SH-SY5Y (cell line): ENCODE measurements around the gene MYL3.

Experiments
- GATA2 ChIP-seq: IDR thresholded peaks from 2 replicates; pipeline ENCODE4 v1.6.1; 2011; ENCODE audit warnings: mild to moderate bottlenecking, low read depth, low read length
- GATA3 ChIP-seq: IDR thresholded peaks from 2 replicates; pipeline ENCODE4 v1.6.1; 2011; ENCODE audit warnings: low read depth, mild to moderate bottlenecking, low read length, moderate library complexity

Gene MYL3

GRCh38 chr3:46893763-46894162 lies 30.5 kb upstream of the MYL3 start:
- TF ChIP-seq GATA2, result no peak
- TF ChIP-seq GATA3, result no peak

- TF ChIP-seq GATA3 (no peak), GATA2 (no peak)
Measured at GRCh38 chr3:46893146-46893748, 30.0 kb upstream of the MYL3 start.

GRCh38 chr3:46892285-46893145 lies 29.3 kb upstream of the MYL3 start:
- TF ChIP-seq GATA3 (no peak), GATA2 (no peak)

GRCh38 chr3:46891132-46891531 lies 27.9 kb upstream of the MYL3 start:
- TF ChIP-seq GATA3 (no peak), GATA2 (no peak)

- TF ChIP-seq GATA2 (no peak), GATA3 (no peak)
Measured at GRCh38 chr3:46890132-46890531, 26.9 kb upstream of the MYL3 start.

GRCh38 chr3:46889381-46890110 lies 26.3 kb upstream of the MYL3 start:
- no peak for TF ChIP-seq GATA2
- TF ChIP-seq GATA3, result no peak

GRCh38 chr3:46888705-46889104 lies 25.5 kb upstream of the MYL3 start:
- no peak for TF ChIP-seq GATA2
- TF ChIP-seq GATA3, result no peak

GRCh38 chr3:46887980-46888494 lies 24.8 kb upstream of the MYL3 start:
- no peak for TF ChIP-seq GATA2

- TF ChIP-seq GATA3, result no peak
- no peak for TF ChIP-seq GATA2
Measured at GRCh38 chr3:46885612-46886011, 22.4 kb upstream of the MYL3 start.

GRCh38 chr3:46884929-46885328 lies 21.7 kb upstream of the MYL3 start:
- TF ChIP-seq GATA2, result no peak
- no peak for TF ChIP-seq GATA3

- TF ChIP-seq GATA3 (no peak), GATA2 (no peak)
Measured at GRCh38 chr3:46884427-46884826, 21.2 kb upstream of the MYL3 start.

GRCh38 chr3:46883830-46884185 lies 20.6 kb upstream of the MYL3 start:
- no peak for TF ChIP-seq GATA2
- no peak for TF ChIP-seq GATA3

GRCh38 chr3:46883054-46883829 lies 20.0 kb upstream of the MYL3 start:
- TF ChIP-seq GATA3 (no peak), GATA2 (no peak)
